ENCODE measurements around the gene PPA1. TPM values are rescaled to one million over a fixed set of nuclear protein-coding genes. Genes with fewer than 3 reads are reported as not detected.
"Not testable (repeated sequence)": the region's sequence is repeated elsewhere in the genome, so short reads cannot be mapped to it uniquely, and the experiment has no call there.

PPA1 gene
- total and polyA plus RNA-seq, 2 donors (not counting 1 experiment from before 2014, with no cell fraction given), result 28.6 to 40.6 TPM

GRCh38 chr10:70260259-70260658, 27.0 kb upstream of the PPA1 start:
- Mint-ChIP-seq H3K27me3 (peaks cover 66% of the 10 kb centered on the region), H3K27ac (no peak overlapping the region), H3K4me3 (no peak overlapping the region), H3K4me1 (peaks cover 9% of the 10 kb centered on the region), H3K9me3 (ENCODE audit: insufficient read depth) (peaks cover 5% of the 10 kb centered on the region)
- no peak for ATAC-seq (ENCODE audit: low read depth)
- TF ChIP-seq EZH2 (IDR thresholded peaks at IDR 0.05; ENCODE audit: borderline replicate concordance, insufficient read depth, low read depth, low read length, poor library complexity, severe bottlenecking) (no peak), CTCF (IDR thresholded peaks at IDR 0.05) (no peak)
- no peaks in the 10 kb centered on the region for H3K36me3 ChIP-seq (replicated peaks in 1 of 2; ENCODE audit: control extremely low read depth in 1 of 2, control insufficient read depth in 1 of 2, extremely low read depth in 1 of 2, insufficient read depth in 2 of 2, low read length in 1 of 2)
- DNase-seq, result no peak
- no CpG with 5 or more reads among the region's 1 CpG for WGBS (ENCODE audit: insufficient coverage)
- H3K27me3 ChIP-seq (replicated peaks in 1 of 4; ENCODE audit: control extremely low read depth in 1 of 4, control insufficient read depth in 3 of 4, insufficient read depth in 4 of 4, low read length in 3 of 4), result peaks cover 0 to 30% (median 15%) of the 10 kb centered on the region in 4 experiments
- H3K4me1 ChIP-seq (ENCODE audit: control insufficient read depth in 2 of 2, insufficient read depth in 2 of 2, low read length in 2 of 2), result peaks cover 8 to 11% of the 10 kb centered on the region in 2 donors
- H3K9me3 ChIP-seq (ENCODE audit: control extremely low read depth in 1 of 3, control insufficient read depth in 2 of 3, insufficient read depth in 1 of 3, low read length in 2 of 3), result peaks cover 0 to 18% (median 9%) of the 10 kb centered on the region in 3 donors
- H2AFZ ChIP-seq (ENCODE audit: insufficient read depth, low read depth, low read length, poor library complexity, severe bottlenecking), result no peak overlapping the region
- H3K27ac ChIP-seq (ENCODE audit: low read length in 2 of 2), result no peak overlapping the region
- no peak overlapping the region for H3K9ac ChIP-seq (ENCODE audit: low read length)
- CTCF ChIA-PET, result interaction anchor here (1.4 to 2.7 kb wide), 2 partner anchors 13 to 37 kb away, joined by 3 to 7 read pairs; no protein-coding TSS in a partner anchor
- no peaks in the 10 kb centered on the region for H4K20me1 ChIP-seq (ENCODE audit: control insufficient read depth, insufficient read depth, low read length, poor library complexity, severe bottlenecking)
- no peak overlapping the region for H3K4me2 ChIP-seq (replicated peaks; ENCODE audit: low read depth, low read length, poor library complexity, severe bottlenecking)
- no peak overlapping the region for H3K4me3 ChIP-seq (ENCODE audit: control extremely low read depth in 1 of 5, extremely low read depth in 1 of 5, insufficient read depth in 1 of 5, low read depth in 2 of 5, low read length in 4 of 5)
- intact Hi-C loops (cut with micrococcal nuclease), result no loop called here
- H3K79me2 ChIP-seq (ENCODE audit: control insufficient read depth, insufficient read depth, low read length), result no peaks in the 10 kb centered on the region
- POLR2A ChIA-PET, result no interaction called here

GRCh38 chr10:70258216-70258615, 25.0 kb upstream of the PPA1 start:
- Histone ChIP-seq H3K36me3 (replicated peaks in 1 of 2; ENCODE audit: control extremely low read depth in 1 of 2, control insufficient read depth in 1 of 2, extremely low read depth in 1 of 2, insufficient read depth in 2 of 2, low read length in 1 of 2) (no peaks in the 10 kb centered on the region), H3K27ac (ENCODE audit: low read length in 2 of 2) (no peak overlapping the region), H3K79me2 (ENCODE audit: control insufficient read depth, insufficient read depth, low read length) (no peaks in the 10 kb centered on the region), H3K4me2 (replicated peaks; ENCODE audit: low read depth, low read length, poor library complexity, severe bottlenecking) (no peak overlapping the region), H4K20me1 (ENCODE audit: control insufficient read depth, insufficient read depth, low read length, poor library complexity, severe bottlenecking) (no peaks in the 10 kb centered on the region), H3K4me3 (ENCODE audit: control extremely low read depth in 1 of 5, extremely low read depth in 1 of 5, insufficient read depth in 1 of 5, low read depth in 2 of 5, low read length in 4 of 5) (no peak overlapping the region), H3K9ac (ENCODE audit: low read length) (no peak overlapping the region), H3K9me3 (ENCODE audit: control extremely low read depth in 1 of 3, control insufficient read depth in 2 of 3, insufficient read depth in 1 of 3, low read length in 2 of 3) (peaks cover 0 to 18% (median 9%) of the 10 kb centered on the region in 3 donors), H2AFZ (ENCODE audit: insufficient read depth, low read depth, low read length, poor library complexity, severe bottlenecking) (no peak overlapping the region), H3K4me1 (ENCODE audit: control insufficient read depth in 2 of 2, insufficient read depth in 2 of 2, low read length in 2 of 2) (peaks cover 11 to 17% of the 10 kb centered on the region in 2 donors), H3K27me3 (replicated peaks in 1 of 4; ENCODE audit: control extremely low read depth in 1 of 4, control insufficient read depth in 3 of 4, insufficient read depth in 4 of 4, low read length in 3 of 4) (peaks cover 0 to 47% (median 18%) of the 10 kb centered on the region in 4 experiments)
- H3K4me3 Mint-ChIP-seq, result no peak overlapping the region
- peaks cover 62% of the 10 kb centered on the region for H3K27me3 Mint-ChIP-seq
- no CpG with 5 or more reads among the region's 1 CpG for WGBS (ENCODE audit: insufficient coverage)
- ATAC-seq (ENCODE audit: low read depth) (no peak), DNase-seq (no peak)
- POLR2A ChIA-PET, result no interaction called here
- H3K27ac Mint-ChIP-seq, result no peak overlapping the region
- intact Hi-C loops (cut with micrococcal nuclease), result no loop called here
- peaks cover 5% of the 10 kb centered on the region for H3K9me3 Mint-ChIP-seq (ENCODE audit: insufficient read depth)
- CTCF ChIA-PET, result no interaction called here
- peaks cover 11% of the 10 kb centered on the region for H3K4me1 Mint-ChIP-seq
- TF ChIP-seq EZH2 (IDR thresholded peaks at IDR 0.05; ENCODE audit: borderline replicate concordance, insufficient read depth, low read depth, low read length, poor library complexity, severe bottlenecking) (no peak), CTCF (IDR thresholded peaks at IDR 0.05) (no peak)

GRCh38 chr10:70257816-70258215, 24.6 kb upstream of the PPA1 start:
- H3K4me3 ChIP-seq (ENCODE audit: control extremely low read depth in 1 of 5, extremely low read depth in 1 of 5, insufficient read depth in 1 of 5, low read depth in 2 of 5, low read length in 4 of 5); H3K4me2 ChIP-seq (replicated peaks; ENCODE audit: low read depth, low read length, poor library complexity, severe bottlenecking); POLR2A ChIA-PET; H4K20me1 ChIP-seq (ENCODE audit: control insufficient read depth, insufficient read depth, low read length, poor library complexity, severe bottlenecking); H3K9me3 Mint-ChIP-seq (ENCODE audit: insufficient read depth); ATAC-seq (ENCODE audit: low read depth); CTCF ChIA-PET; DNase-seq; H3K36me3 ChIP-seq (replicated peaks in 1 of 2; ENCODE audit: control extremely low read depth in 1 of 2, control insufficient read depth in 1 of 2, extremely low read depth in 1 of 2, insufficient read depth in 2 of 2, low read length in 1 of 2); H3K27ac Mint-ChIP-seq; H3K4me3 Mint-ChIP-seq; H3K27ac ChIP-seq (ENCODE audit: low read length in 2 of 2); H2AFZ ChIP-seq (ENCODE audit: insufficient read depth, low read depth, low read length, poor library complexity, severe bottlenecking); H3K9ac ChIP-seq (ENCODE audit: low read length); intact Hi-C loops (cut with micrococcal nuclease); H3K79me2 ChIP-seq (ENCODE audit: control insufficient read depth, insufficient read depth, low read length): not testable (repeated sequence)
- Histone ChIP-seq H3K27me3 (replicated peaks in 1 of 4; ENCODE audit: control extremely low read depth in 1 of 4, control insufficient read depth in 3 of 4, insufficient read depth in 4 of 4, low read length in 3 of 4) (peaks cover 0 to 49% (median 19%) of the 10 kb centered on the region in 4 experiments), H3K9me3 (ENCODE audit: control extremely low read depth in 1 of 3, control insufficient read depth in 2 of 3, insufficient read depth in 1 of 3, low read length in 2 of 3) (peaks cover 0 to 18% (median 9%) of the 10 kb centered on the region in 3 donors), H3K4me1 (ENCODE audit: control insufficient read depth in 2 of 2, insufficient read depth in 2 of 2, low read length in 2 of 2) (peaks cover 11 to 17% of the 10 kb centered on the region in 2 donors)
- peaks cover 11% of the 10 kb centered on the region for H3K4me1 Mint-ChIP-seq
- H3K27me3 Mint-ChIP-seq, result peaks cover 65% of the 10 kb centered on the region
- 98% methylated on average over 6 of the region's 8 CpGs for WGBS (ENCODE audit: insufficient coverage)

All from B cell (primary cell).